Kidney epithelial cell (primary cell): ENCODE measurements around the gene ARMC2. TPM values are rescaled to one million over a fixed set of nuclear protein-coding genes. Genes with fewer than 3 reads are reported as not detected.

Experiments
- DNase-seq: peaks from one replicate; pipeline ENCODE4 v3.0.0-alpha.2; 2010; ENCODE audit warnings: low read depth
- H3K27me3 ChIP-seq: 2 replicates; pipeline ENCODE4 v1.6.0; 2011; ENCODE audit warnings: low read length; ENCODE audit not compliant: control insufficient read depth, insufficient read depth
- H3K36me3 ChIP-seq: 2 replicates; pipeline ENCODE4 v1.5.1; 2011; ENCODE audit warnings: low read length; ENCODE audit not compliant: control insufficient read depth, insufficient read depth
- H3K4me3 ChIP-seq: 2 replicates; pipeline ENCODE4 v1.5.1; 2011; ENCODE audit warnings: low read depth, mild to moderate bottlenecking, control low read depth, low read length
- CTCF ChIP-seq: IDR thresholded peaks from 2 replicates; pipeline ENCODE4 v1.5.1; 2011; ENCODE audit warnings: mild to moderate bottlenecking, moderate library complexity, low read length, control low read depth, inconsistent platforms; ENCODE audit not compliant: insufficient read depth, poor library complexity, severe bottlenecking
- total RNA-seq: library from RNA; depleted of rRNA; stranded (reverse); fragments of >200 nt; gene quantifications from 2 replicates; pipeline ENCODE4 v1.2.3, GENCODE V29; 2015

The ARMC2 gene
- total RNA-seq, 1 donor from 2014 or later: 1.1 TPM

- Histone ChIP-seq H3K36me3 (no peaks in the 10 kb centered on the region), H3K27me3 (no peaks in the 10 kb centered on the region), H3K4me3 (no peak overlapping the region)
- DNase-seq: no peak
- no peak for TF ChIP-seq CTCF
These were observed 148.0 kb downstream of the ARMC2 start for GRCh38 chr6:108996208-108996607.

GRCh38 chr6:108998485-108998884, 150.3 kb downstream of the ARMC2 start:
- Histone ChIP-seq H3K4me3 (no peak overlapping the region), H3K36me3 (no peaks in the 10 kb centered on the region), H3K27me3 (no peaks in the 10 kb centered on the region)
- no peak for TF ChIP-seq CTCF
- DNase-seq: no peak

- no peak overlapping the region for H3K4me3 ChIP-seq
- no peaks in the 10 kb centered on the region for H3K27me3 ChIP-seq
- H3K36me3 ChIP-seq: no peaks in the 10 kb centered on the region
- TF ChIP-seq CTCF: no peak
- DNase-seq: no peak
These were observed 151.2 kb downstream of the ARMC2 start for GRCh38 chr6:108999428-108999827.

GRCh38 chr6:109000289-109000688, 152.1 kb downstream of the ARMC2 start:
- Histone ChIP-seq H3K36me3 (no peaks in the 10 kb centered on the region), H3K27me3 (no peaks in the 10 kb centered on the region), H3K4me3 (no peak overlapping the region)
- no peak for DNase-seq
- no peak for TF ChIP-seq CTCF

GRCh38 chr6:109001291-109001894, 153.2 kb downstream of the ARMC2 start:
- no peak for DNase-seq
- Histone ChIP-seq H3K4me3 (no peak overlapping the region), H3K27me3 (no peaks in the 10 kb centered on the region), H3K36me3 (no peaks in the 10 kb centered on the region)
- TF ChIP-seq CTCF: no peak

GRCh38 chr6:109002051-109002697, 154.0 kb downstream of the ARMC2 start:
- no peak for TF ChIP-seq CTCF
- H3K4me3 ChIP-seq: no peak overlapping the region
- no peaks in the 10 kb centered on the region for H3K27me3 ChIP-seq
- DNase-seq: no peak
- H3K36me3 ChIP-seq: no peaks in the 10 kb centered on the region
